ENCODE data around the gene FANCM.

DNA sequence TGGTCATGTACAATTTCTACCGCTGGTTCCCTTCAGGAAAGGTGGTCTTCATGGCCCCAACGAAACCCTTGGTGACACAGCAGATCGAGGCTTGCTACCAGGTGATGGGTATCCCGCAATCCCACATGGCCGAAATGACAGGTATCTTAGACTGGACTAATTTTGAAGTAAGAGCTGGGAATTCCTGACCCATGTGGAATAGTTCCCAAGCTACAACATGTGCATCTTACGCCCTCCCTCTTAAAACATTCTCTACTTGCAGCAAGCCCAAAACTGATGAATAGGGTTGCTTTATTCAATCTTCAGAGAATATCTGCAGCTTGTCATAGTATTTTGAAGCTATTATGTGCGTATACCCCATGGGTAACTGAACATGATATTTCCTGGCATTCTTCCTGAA lies 669 bp downstream of the FANCM start:
- TF ChIP-seq CBX3 (IDR thresholded peaks at IDR 0.05; ENCODE audit: borderline replicate concordance in 1 of 2, low read length in 2 of 2), result no peak
- TF ChIP-seq NFYB (IDR thresholded peaks at IDR 0.05; ENCODE audit: extremely low read depth, insufficient read length), result no peak
- TF ChIP-seq ZNF384 (IDR thresholded peaks at IDR 0.05; ENCODE audit: low read depth, low read length), result no peak
- no peak for TF ChIP-seq JUND (IDR thresholded peaks at IDR 0.05; ENCODE audit: borderline replicate concordance, low read depth, low read length)
- TF ChIP-seq JUND (tag; IDR thresholded peaks at IDR 0.05; ENCODE audit: borderline replicate concordance, low read depth, low read length), result no peak
- TF ChIP-seq ZHX1 (conservative IDR thresholded peaks at IDR 0.05; ENCODE audit: low read length), result no peak
- no peak for TF ChIP-seq SMAD4 (CRISPR knock-in tag; conservative IDR thresholded peaks at IDR 0.05)
- TF ChIP-seq, protein P1, sequence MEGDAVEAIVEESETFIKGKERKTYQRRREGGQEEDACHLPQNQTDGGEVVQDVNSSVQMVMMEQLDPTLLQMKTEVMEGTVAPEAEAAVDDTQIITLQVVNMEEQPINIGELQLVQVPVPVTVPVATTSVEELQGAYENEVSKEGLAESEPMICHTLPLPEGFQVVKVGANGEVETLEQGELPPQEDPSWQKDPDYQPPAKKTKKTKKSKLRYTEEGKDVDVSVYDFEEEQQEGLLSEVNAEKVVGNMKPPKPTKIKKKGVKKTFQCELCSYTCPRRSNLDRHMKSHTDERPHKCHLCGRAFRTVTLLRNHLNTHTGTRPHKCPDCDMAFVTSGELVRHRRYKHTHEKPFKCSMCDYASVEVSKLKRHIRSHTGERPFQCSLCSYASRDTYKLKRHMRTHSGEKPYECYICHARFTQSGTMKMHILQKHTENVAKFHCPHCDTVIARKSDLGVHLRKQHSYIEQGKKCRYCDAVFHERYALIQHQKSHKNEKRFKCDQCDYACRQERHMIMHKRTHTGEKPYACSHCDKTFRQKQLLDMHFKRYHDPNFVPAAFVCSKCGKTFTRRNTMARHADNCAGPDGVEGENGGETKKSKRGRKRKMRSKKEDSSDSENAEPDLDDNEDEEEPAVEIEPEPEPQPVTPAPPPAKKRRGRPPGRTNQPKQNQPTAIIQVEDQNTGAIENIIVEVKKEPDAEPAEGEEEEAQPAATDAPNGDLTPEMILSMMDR (IDR thresholded peaks at IDR 0.05 in 2 of 3, conservative IDR thresholded peaks at IDR 0.05 in 1 of 3; ENCODE audit: insufficient read depth in 2 of 3, low read depth in 1 of 3, low read length in 3 of 3), result no peak
- no peak for TF ChIP-seq POLR2A (conservative IDR thresholded peaks at IDR 0.05)
- TF ChIP-seq NR2C2 (CRISPR knock-in tag; IDR thresholded peaks at IDR 0.05), result no peak
- TF ChIP-seq NR2C2 (tag; IDR thresholded peaks at IDR 0.05), result no peak
